Left ventricle myocardium inferior (tissue), 1 donor: Measurements from ENCODE around the gene CUTC. TPM values are rescaled to one million over a fixed set of nuclear protein-coding genes. Genes with fewer than 3 reads are reported as not detected.
"Not testable (repeated sequence)": the region's sequence is repeated elsewhere in the genome, so short reads cannot be mapped to it uniquely, and the experiment has no call there.

Experiments used
- DNase-seq: peaks from one replicate; pipeline ENCODE4 v3.0.0-alpha.2; 2020
- H3K27ac ChIP-seq: fragments of 200-600 bp; replicated peaks from 2 replicates; pipeline ENCODE4 v1.8.0; 2021
- H3K27me3 ChIP-seq: fragments of 200-600 bp; 2 replicates; pipeline ENCODE4 v1.8.0; 2021; ENCODE audit warnings: low read depth
- H3K36me3 ChIP-seq: fragments of 200-600 bp; 2 replicates; pipeline ENCODE4 v1.8.0; 2021
- H3K4me1 ChIP-seq: fragments of 200-600 bp; 2 replicates; pipeline ENCODE4 v1.8.0; 2021
- H3K4me3 ChIP-seq: fragments of 200-600 bp; 2 replicates; pipeline ENCODE4 v1.8.0; 2021; ENCODE audit warnings: mild to moderate bottlenecking, moderate library complexity
- H3K9me3 ChIP-seq: fragments of 200-600 bp; replicated peaks from 2 replicates; pipeline ENCODE4 v1.8.0; 2021
- CTCF ChIP-seq: fragments of 200-600 bp; IDR thresholded peaks from 2 replicates; pipeline ENCODE4 v1.8.0; 2021; ENCODE audit warnings: antibody characterized with exemption, mild to moderate bottlenecking, borderline replicate concordance
- intact Hi-C: fragments of 100-400 bp; cut with micrococcal nuclease; formaldehyde crosslinking; loops from one replicate; pipeline ENCODE4 v1.11.0; 2022
- total RNA-seq: library from RNA; stranded (reverse); fragmentation: NEBNext Ultra II Directional; extraction: Animal tissue kit (Norgen Biotek cat#: 25700); gene quantifications from one replicate; pipeline ENCODE4 v1.2.1, GENCODE V29; 2021
- donor health status: DM: no; HTN: yes; CAD: no; lungs with severe emphysema.

CUTC gene
- total RNA-seq, 1 donor from 2014 or later: 41.0 TPM

- no peak overlapping the region for H3K27ac ChIP-seq
- H3K9me3 ChIP-seq: peaks cover 25% of the 10 kb centered on the region
- H3K4me3 ChIP-seq: no peak overlapping the region
- H3K27me3 ChIP-seq: no peaks in the 10 kb centered on the region
- TF ChIP-seq CTCF: no peak
- intact Hi-C loops: no loop called here
- no peak for DNase-seq
- H3K36me3 ChIP-seq: peaks cover 100% of the 10 kb centered on the region
- peaks cover 34% of the 10 kb centered on the region for H3K4me1 ChIP-seq
Observed at GRCh38 chr10:99743841-99744240, 11.8 kb downstream of the CUTC start.

- H3K4me3 ChIP-seq, H3K9me3 ChIP-seq, intact Hi-C loops, H3K27ac ChIP-seq, H3K27me3 ChIP-seq, DNase-seq: not testable (repeated sequence)
- Histone ChIP-seq H3K36me3 (peaks cover 95% of the 10 kb centered on the region), H3K4me1 (peaks cover 37% of the 10 kb centered on the region)
Observed at GRCh38 chr10:99746166-99746565, 14.1 kb downstream of the CUTC start.

- no peaks in the 10 kb centered on the region for H3K27me3 ChIP-seq
- peaks cover 95% of the 10 kb centered on the region for H3K36me3 ChIP-seq
- TF ChIP-seq CTCF: no peak
- H3K4me1 ChIP-seq: peaks cover 16% of the 10 kb centered on the region
- no peak overlapping the region for H3K4me3 ChIP-seq
- intact Hi-C loops: no loop called here
- peak overlapping the region; percentile 11 for H3K27ac ChIP-seq
- no peak for DNase-seq
- no peaks in the 10 kb centered on the region for H3K9me3 ChIP-seq
Observed at GRCh38 chr10:99748823-99749451, 16.9 kb downstream of the CUTC start.

- H3K27ac ChIP-seq: no peak overlapping the region
- DNase-seq: no peak
- no peak for TF ChIP-seq CTCF
- peaks cover 95% of the 10 kb centered on the region for H3K36me3 ChIP-seq
- H3K9me3 ChIP-seq: no peaks in the 10 kb centered on the region
- no peaks in the 10 kb centered on the region for H3K27me3 ChIP-seq
- no peak overlapping the region for H3K4me3 ChIP-seq
- intact Hi-C loops: no loop called here
- peaks cover 16% of the 10 kb centered on the region for H3K4me1 ChIP-seq
Observed at GRCh38 chr10:99750641-99751040, 18.6 kb downstream of the CUTC start.

- Histone ChIP-seq H3K27ac (no peak overlapping the region), H3K27me3 (no peaks in the 10 kb centered on the region), H3K4me1 (no peaks in the 10 kb centered on the region), H3K4me3 (no peak overlapping the region), H3K36me3 (peaks cover 98% of the 10 kb centered on the region), H3K9me3 (no peaks in the 10 kb centered on the region)
- intact Hi-C loops: no loop called here
- no peak for DNase-seq
- TF ChIP-seq CTCF: no peak
Observed at GRCh38 chr10:99754670-99755069, 22.6 kb downstream of the CUTC start.

GRCh38 chr10:99756159-99756558 is 24.1 kb downstream of the CUTC start:
- no peaks in the 10 kb centered on the region for H3K4me1 ChIP-seq
- no peak overlapping the region for H3K27ac ChIP-seq

More at GRCh38 chr10:99756159-99756558, 24.1 kb downstream of the CUTC start:
- intact Hi-C loops: no loop called here
- H3K36me3 ChIP-seq: peaks cover 99% of the 10 kb centered on the region
- H3K4me3 ChIP-seq: no peak overlapping the region
- TF ChIP-seq CTCF: no peak
- no peaks in the 10 kb centered on the region for H3K27me3 ChIP-seq
- peaks cover 4% of the 10 kb centered on the region for H3K9me3 ChIP-seq
- DNase-seq: no peak
